IPS DF 6.9 (cell line): ENCODE data around the gene SMIM13.

ENCODE experiments used
- DNase-seq: peaks from one replicate; pipeline ENCODE4 v3.0.0-alpha.2; 2013; ENCODE audit warnings: low read depth, low spot score
- H3K27ac ChIP-seq: one replicate; pipeline ENCODE4 v1.5.1; 2013; ENCODE audit warnings: low read length, control low read depth
- H3K27me3 ChIP-seq: 2 replicates; pipeline ENCODE4 v1.6.1; 2013; ENCODE audit warnings: mild to moderate bottlenecking, low read length; ENCODE audit not compliant: control insufficient read depth, insufficient read depth
- H3K36me3 ChIP-seq: 2 replicates; pipeline ENCODE4 v1.6.1; 2013; ENCODE audit warnings: low read length; ENCODE audit not compliant: control insufficient read depth, insufficient read depth
- H3K4me1 ChIP-seq: 2 replicates; pipeline ENCODE4 v1.6.1; 2013; ENCODE audit warnings: low read length; ENCODE audit not compliant: control insufficient read depth, insufficient read depth
- H3K4me3 ChIP-seq: 2 replicates; pipeline ENCODE4 v1.5.1; 2013; ENCODE audit warnings: mild to moderate bottlenecking, low read length
- H3K9me3 ChIP-seq: 2 replicates; pipeline ENCODE4 v1.6.1; 2013; ENCODE audit warnings: low read length, inconsistent platforms; ENCODE audit not compliant: control insufficient read depth, insufficient read depth
- WGBS: extraction: QIAGEN DNeasy Blood & Tissue Kit; methylation state at CpG from one replicate; pipeline ENCODE4 v1.1.7; 2013; ENCODE audit warnings: mixed read lengths, missing lambda C conversion rate; ENCODE audit not compliant: insufficient read length, insufficient coverage; 5-methylcytosine and 5-hydroxymethylcytosine counted together

Gene SMIM13

DNA sequence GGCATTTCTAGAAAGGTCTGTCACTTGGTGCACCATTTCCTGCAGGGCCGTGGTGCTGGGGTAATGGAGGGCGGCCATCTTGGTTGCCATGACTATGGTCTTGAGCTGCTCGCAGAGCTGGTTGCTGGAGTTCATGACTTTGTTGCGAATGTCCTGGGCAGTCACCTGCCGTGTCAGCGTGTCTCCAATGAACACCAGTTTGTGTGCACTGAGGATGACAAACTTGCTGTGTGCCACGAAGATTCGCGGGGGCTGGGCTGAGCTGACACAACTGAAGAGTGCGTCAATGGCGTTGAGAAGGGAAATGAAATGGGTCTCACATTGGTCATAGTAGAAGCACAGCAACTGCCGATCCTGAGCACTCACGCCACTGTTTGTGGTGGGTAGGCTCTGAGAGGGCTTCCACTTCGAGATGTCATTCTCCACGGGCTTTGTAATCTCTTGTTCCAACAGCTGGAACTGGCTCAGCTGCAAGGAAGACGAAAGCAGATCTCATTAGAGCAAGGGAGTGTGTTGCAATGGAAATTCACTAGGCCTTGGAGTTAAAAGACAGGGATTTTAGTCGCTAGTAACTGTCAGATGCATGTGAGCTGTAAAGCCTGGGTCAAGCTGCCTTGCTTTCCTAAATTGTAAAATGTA, 91.7 kb downstream of the SMIM13 start:
- no peaks in the 10 kb centered on the region for H3K9me3 ChIP-seq
- no peak overlapping the region for H3K4me3 ChIP-seq
- peaks cover 11% of the 10 kb centered on the region; the same call in 1 of the 2 replicates for H3K36me3 ChIP-seq
- H3K27me3 ChIP-seq = no peaks in the 10 kb centered on the region
- no peaks in the 10 kb centered on the region for H3K4me1 ChIP-seq
- WGBS = no CpG with 5 or more reads among the region's 17 CpGs
- no peak overlapping the region for H3K27ac ChIP-seq
- no peak for DNase-seq

DNA sequence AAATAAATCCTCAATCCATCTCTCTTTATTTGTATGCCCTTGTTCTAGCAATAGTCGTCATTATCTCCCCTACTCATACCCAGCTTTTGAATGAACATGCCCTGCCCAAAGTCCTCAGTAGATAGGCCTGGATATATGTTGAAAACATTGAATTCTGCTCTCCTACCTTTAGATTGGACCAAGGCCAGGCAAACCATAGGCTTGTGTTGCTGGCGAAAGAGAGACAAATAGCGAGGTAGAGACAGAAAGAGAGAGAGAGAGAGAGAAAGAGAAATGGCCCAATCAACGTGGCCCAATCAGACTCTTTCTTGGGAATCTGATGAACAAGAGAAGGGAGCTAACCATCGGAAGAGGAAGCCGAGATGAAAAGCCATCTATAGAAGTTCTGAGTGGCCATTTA, 93.7 kb downstream of the SMIM13 start:
- H3K27ac ChIP-seq = no peak overlapping the region
- no peak overlapping the region for H3K4me3 ChIP-seq

More for the DNA sequence above, 93.7 kb downstream of the SMIM13 start:
- no CpG with 5 or more reads among the region's 6 CpGs for WGBS
- peaks cover 11% of the 10 kb centered on the region; the same call in 1 of the 2 replicates for H3K36me3 ChIP-seq
- no peaks in the 10 kb centered on the region for H3K27me3 ChIP-seq
- no peak for DNase-seq
- H3K4me1 ChIP-seq = no peaks in the 10 kb centered on the region
- no peaks in the 10 kb centered on the region for H3K9me3 ChIP-seq
